ENCODE data around the gene TIGD2. TPM values are rescaled to one million over a fixed set of nuclear protein-coding genes. Genes with fewer than 3 reads are reported as not detected.

TIGD2 gene
- total and polyA plus RNA-seq, 2 of the 13 experiments (the other 11 are each of a cell fraction or from before 2014, with no cell fraction given): 3.1 to 15.5 TPM

DNA sequence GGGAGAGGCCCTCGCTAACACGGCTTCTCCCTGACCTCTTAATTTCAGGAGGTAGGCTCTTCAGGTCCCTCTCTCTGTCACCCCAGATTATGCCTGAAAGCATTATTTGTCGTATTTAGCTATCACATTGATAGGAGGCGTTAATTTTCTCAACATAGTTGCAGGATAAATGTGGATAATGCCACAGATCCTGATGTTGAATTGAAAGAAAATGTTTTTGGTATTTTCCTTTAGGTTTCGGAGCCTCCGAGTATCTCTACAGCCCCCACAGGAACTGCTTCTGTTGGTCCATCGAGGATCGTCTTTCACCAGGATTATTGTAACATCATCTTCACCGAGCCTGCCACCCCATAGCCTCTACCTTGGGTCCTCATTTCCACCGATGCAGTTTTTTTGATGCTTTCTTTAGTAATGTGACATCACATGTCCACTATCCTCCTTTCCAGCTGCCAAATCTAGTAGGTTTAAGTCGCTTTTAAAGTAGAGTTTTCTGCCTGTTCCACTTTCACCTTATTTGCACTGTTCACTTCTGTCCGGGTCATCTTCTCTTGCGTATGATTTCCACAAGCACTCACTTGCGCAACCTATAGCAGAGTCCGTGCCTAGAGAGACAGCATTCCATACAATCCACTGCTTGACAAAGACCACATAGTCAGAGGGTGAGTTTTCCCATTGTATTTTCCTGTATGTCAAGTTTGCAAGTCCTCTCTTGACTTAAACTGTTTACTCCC lies 665 bp downstream of the TIGD2 start (continued):
- TF ChIP-seq SPEN (CRISPR knock-in tag; IDR thresholded peaks at IDR 0.05; ENCODE audit: low read depth): peak; percentile 59; the same call in 1 of the 2 replicates
- TF ChIP-seq ZMYM4 (CRISPR knock-in tag; IDR thresholded peaks at IDR 0.05): peak; percentile 81
- TF ChIP-seq, protein P1, sequence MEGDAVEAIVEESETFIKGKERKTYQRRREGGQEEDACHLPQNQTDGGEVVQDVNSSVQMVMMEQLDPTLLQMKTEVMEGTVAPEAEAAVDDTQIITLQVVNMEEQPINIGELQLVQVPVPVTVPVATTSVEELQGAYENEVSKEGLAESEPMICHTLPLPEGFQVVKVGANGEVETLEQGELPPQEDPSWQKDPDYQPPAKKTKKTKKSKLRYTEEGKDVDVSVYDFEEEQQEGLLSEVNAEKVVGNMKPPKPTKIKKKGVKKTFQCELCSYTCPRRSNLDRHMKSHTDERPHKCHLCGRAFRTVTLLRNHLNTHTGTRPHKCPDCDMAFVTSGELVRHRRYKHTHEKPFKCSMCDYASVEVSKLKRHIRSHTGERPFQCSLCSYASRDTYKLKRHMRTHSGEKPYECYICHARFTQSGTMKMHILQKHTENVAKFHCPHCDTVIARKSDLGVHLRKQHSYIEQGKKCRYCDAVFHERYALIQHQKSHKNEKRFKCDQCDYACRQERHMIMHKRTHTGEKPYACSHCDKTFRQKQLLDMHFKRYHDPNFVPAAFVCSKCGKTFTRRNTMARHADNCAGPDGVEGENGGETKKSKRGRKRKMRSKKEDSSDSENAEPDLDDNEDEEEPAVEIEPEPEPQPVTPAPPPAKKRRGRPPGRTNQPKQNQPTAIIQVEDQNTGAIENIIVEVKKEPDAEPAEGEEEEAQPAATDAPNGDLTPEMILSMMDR (CRISPR knock-in tag; IDR thresholded peaks at IDR 0.05): no peak; the same call in 1 of the 2 replicates
- TF ChIP-seq, protein P2, sequence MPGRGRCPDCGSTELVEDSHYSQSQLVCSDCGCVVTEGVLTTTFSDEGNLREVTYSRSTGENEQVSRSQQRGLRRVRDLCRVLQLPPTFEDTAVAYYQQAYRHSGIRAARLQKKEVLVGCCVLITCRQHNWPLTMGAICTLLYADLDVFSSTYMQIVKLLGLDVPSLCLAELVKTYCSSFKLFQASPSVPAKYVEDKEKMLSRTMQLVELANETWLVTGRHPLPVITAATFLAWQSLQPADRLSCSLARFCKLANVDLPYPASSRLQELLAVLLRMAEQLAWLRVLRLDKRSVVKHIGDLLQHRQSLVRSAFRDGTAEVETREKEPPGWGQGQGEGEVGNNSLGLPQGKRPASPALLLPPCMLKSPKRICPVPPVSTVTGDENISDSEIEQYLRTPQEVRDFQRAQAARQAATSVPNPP (CRISPR knock-in tag; IDR thresholded peaks at IDR 0.05): no peak
- TF ChIP-seq ZBTB20 (CRISPR knock-in tag; IDR thresholded peaks at IDR 0.05; ENCODE audit: borderline replicate concordance, low read depth): peak; percentile 91; the same call in 1 of the 2 replicates
- TF ChIP-seq, protein P3, sequence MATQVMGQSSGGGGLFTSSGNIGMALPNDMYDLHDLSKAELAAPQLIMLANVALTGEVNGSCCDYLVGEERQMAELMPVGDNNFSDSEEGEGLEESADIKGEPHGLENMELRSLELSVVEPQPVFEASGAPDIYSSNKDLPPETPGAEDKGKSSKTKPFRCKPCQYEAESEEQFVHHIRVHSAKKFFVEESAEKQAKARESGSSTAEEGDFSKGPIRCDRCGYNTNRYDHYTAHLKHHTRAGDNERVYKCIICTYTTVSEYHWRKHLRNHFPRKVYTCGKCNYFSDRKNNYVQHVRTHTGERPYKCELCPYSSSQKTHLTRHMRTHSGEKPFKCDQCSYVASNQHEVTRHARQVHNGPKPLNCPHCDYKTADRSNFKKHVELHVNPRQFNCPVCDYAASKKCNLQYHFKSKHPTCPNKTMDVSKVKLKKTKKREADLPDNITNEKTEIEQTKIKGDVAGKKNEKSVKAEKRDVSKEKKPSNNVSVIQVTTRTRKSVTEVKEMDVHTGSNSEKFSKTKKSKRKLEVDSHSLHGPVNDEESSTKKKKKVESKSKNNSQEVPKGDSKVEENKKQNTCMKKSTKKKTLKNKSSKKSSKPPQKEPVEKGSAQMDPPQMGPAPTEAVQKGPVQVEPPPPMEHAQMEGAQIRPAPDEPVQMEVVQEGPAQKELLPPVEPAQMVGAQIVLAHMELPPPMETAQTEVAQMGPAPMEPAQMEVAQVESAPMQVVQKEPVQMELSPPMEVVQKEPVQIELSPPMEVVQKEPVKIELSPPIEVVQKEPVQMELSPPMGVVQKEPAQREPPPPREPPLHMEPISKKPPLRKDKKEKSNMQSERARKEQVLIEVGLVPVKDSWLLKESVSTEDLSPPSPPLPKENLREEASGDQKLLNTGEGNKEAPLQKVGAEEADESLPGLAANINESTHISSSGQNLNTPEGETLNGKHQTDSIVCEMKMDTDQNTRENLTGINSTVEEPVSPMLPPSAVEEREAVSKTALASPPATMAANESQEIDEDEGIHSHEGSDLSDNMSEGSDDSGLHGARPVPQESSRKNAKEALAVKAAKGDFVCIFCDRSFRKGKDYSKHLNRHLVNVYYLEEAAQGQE (IDR thresholded peaks at IDR 0.05; ENCODE audit: borderline replicate concordance in 1 of 2, low read depth in 1 of 2, low read length in 2 of 2): peak in 1 of 2 experiments; percentile 74; a peak in 2 of 4 replicates
- no peak for TF ChIP-seq LCORL (IDR thresholded peaks at IDR 0.05)
- peak; percentile 49; the same call in 1 of the 2 replicates for TF ChIP-seq LCORL (CRISPR knock-in tag; IDR thresholded peaks at IDR 0.05)
- TF ChIP-seq ZNF780A (CRISPR knock-in tag; IDR thresholded peaks at IDR 0.05): 0 out of 2 replicates have a peak, but pooled peaks have one; percentile 20
- TF ChIP-seq ZNF557 (CRISPR knock-in tag; IDR thresholded peaks at IDR 0.05): 0 out of 2 replicates have a peak, but pooled peaks have one; percentile 33
- TF ChIP-seq, protein P4, sequence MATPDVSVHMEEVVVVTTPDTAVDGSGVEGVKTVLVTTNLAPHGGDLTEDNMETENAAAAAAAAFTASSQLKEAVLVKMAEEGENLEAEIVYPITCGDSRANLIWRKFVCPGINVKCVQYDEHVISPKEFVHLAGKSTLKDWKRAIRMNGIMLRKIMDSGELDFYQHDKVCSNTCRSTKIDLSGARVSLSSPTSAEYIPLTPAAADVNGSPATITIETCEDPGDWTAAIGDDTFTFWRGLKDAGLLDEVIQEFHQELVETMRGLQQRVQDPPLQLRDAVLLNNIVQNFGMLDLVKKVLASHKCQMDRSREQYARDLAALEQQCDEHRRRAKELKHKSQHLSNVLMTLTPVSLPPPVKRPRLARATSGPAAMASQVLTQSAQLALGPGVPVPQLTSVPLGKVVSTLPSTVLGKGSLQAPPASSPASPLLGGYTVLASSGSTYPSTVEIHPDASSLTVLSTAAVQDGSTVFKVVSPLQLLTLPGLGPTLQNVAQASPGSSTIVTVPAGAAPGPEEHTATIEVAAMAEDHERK (CRISPR knock-in tag; IDR thresholded peaks at IDR 0.05; ENCODE audit: low read depth): no peak
- TF ChIP-seq CENPT (CRISPR knock-in tag; IDR thresholded peaks at IDR 0.05; ENCODE audit: low read depth): no peak
- 0 out of 2 replicates have a peak, but pooled peaks have one; percentile 0 for TF ChIP-seq ZSCAN30 (CRISPR knock-in tag; IDR thresholded peaks at IDR 0.05)
- 0 out of 2 replicates have a peak, but pooled peaks have one; percentile 51 for TF ChIP-seq ZFP37 (CRISPR knock-in tag; IDR thresholded peaks at IDR 0.05; ENCODE audit: borderline replicate concordance)
- TF ChIP-seq KDM5B (CRISPR knock-in tag; IDR thresholded peaks at IDR 0.05; ENCODE audit: borderline replicate concordance): no peak; the same call in 1 of the 2 replicates
- no peak for TF ChIP-seq ZNF296 (CRISPR knock-in tag; conservative IDR thresholded peaks at IDR 0.05)
- TF ChIP-seq MLLT10 (CRISPR knock-in tag; IDR thresholded peaks at IDR 0.05): no peak
- peak; percentile 4; the same call in 1 of the 2 replicates for TF ChIP-seq ZMAT3 (CRISPR knock-in tag; conservative IDR thresholded peaks at IDR 0.05)

Data from HepG2 (cell line).